ENCODE data around the gene ASH1L.
A peak's percentile ranks its signal among the peaks of the same experiment; 100 is the strongest.
"Not testable (repeated sequence)": the region's sequence is repeated elsewhere in the genome, so short reads cannot be mapped to it uniquely, and the experiment has no call there.

The ASH1L gene

GRCh38 chr1:155561779-155562580, 623 bp downstream of the ASH1L start:
- peak; percentile 14 for DNase-seq

GRCh38 chr1:155555915-155556314, 6.7 kb downstream of the ASH1L start:
- DNase-seq, result no peak

- no peak for DNase-seq
These were observed 9.3 kb downstream of the ASH1L start for GRCh38 chr1:155553349-155553748.

- no peak for DNase-seq
These were observed 13.9 kb downstream of the ASH1L start for GRCh38 chr1:155548706-155549105.

- DNase-seq, result no peak
These were observed 22.4 kb downstream of the ASH1L start for GRCh38 chr1:155540000-155540874.

- no peak for DNase-seq
These were observed 25.4 kb downstream of the ASH1L start for GRCh38 chr1:155537193-155537592.

- DNase-seq, result no peak
These were observed 31.0 kb downstream of the ASH1L start for GRCh38 chr1:155531624-155532023.

- no peak for DNase-seq
These were observed 32.7 kb downstream of the ASH1L start for GRCh38 chr1:155529929-155530328.

GRCh38 chr1:155529109-155529508, 33.5 kb downstream of the ASH1L start:
- DNase-seq, result no peak

GRCh38 chr1:155527677-155528076, 34.9 kb downstream of the ASH1L start:
- DNase-seq, result no peak

GRCh38 chr1:155526356-155526755, 36.2 kb downstream of the ASH1L start:
- no peak for DNase-seq

- DNase-seq, result no peak
These were observed 40.5 kb downstream of the ASH1L start for GRCh38 chr1:155522069-155522468.

GRCh38 chr1:155518484-155518883, 44.1 kb downstream of the ASH1L start:
- DNase-seq, result no peak

GRCh38 chr1:155514582-155515187, 47.9 kb downstream of the ASH1L start:
- peak; percentile 50 for DNase-seq

GRCh38 chr1:155513300-155513916, 49.2 kb downstream of the ASH1L start:
- DNase-seq, result no peak

GRCh38 chr1:155511385-155511784, 51.2 kb downstream of the ASH1L start:
- not testable (repeated sequence) for DNase-seq

- no peak for DNase-seq
These were observed 53.5 kb downstream of the ASH1L start for GRCh38 chr1:155509064-155509463.

- DNase-seq, result no peak
These were observed 54.7 kb downstream of the ASH1L start for GRCh38 chr1:155507945-155508344.

GRCh38 chr1:155505963-155506362, 56.6 kb downstream of the ASH1L start:
- not testable (repeated sequence) for DNase-seq

GRCh38 chr1:155504207-155504606, 58.4 kb downstream of the ASH1L start:
- DNase-seq, result peak; percentile 70

GRCh38 chr1:155499953-155500639, 62.5 kb downstream of the ASH1L start:
- peak; percentile 17 for DNase-seq

GRCh38 chr1:155499263-155499662, 63.3 kb downstream of the ASH1L start:
- no peak for DNase-seq

Measured in hematopoietic multipotent progenitor cell treated with erythropoietin and hydrocortisone succinate and interleukin-3 and kit ligand, for 8 days (in vitro differentiated cells).